Activated naive CD4-positive, alpha-beta T cell (primary cell): ENCODE data around the gene ESR2.
"Not testable (repeated sequence)": the region's sequence is repeated elsewhere in the genome, so short reads cannot be mapped to it uniquely, and the experiment has no call there.

ENCODE experiments used
- DNase-seq, 4 experiments: peaks; one replicate each; lab custom pipeline; 2025; lab: John Stamatoyannopoulos, UW

ESR2 gene

DNA sequence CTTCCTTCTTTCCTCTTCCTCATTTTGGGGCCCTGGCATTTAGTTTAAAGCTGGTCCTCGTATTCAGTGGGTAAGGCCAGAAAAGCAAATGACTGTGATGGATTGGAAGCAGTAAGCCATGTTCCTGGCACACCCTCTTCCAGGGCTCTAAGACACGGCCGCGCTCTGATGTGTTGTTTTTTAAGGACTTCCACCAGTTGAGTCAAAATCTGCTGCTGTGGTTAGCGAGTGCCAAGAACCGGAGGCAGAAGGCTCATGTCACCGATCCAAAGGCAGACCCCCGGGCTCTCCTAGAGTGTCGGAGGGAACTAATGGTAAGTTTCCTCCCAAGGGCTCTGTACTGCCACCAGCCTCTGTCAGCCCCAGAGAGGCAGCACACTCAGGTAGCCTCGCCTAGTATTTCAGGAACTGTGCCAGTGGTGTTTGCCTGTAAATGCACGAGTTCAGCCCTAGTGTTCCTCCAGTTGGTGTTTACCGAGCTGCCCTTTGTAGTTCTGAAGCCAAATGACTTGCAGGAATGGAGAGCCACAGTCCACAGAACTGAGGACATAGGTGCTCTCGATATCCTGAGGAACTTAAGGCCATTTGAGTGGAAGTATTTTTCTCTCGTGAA is 72.7 kb downstream of the ESR2 start:
- DNase-seq: no peak

DNA sequence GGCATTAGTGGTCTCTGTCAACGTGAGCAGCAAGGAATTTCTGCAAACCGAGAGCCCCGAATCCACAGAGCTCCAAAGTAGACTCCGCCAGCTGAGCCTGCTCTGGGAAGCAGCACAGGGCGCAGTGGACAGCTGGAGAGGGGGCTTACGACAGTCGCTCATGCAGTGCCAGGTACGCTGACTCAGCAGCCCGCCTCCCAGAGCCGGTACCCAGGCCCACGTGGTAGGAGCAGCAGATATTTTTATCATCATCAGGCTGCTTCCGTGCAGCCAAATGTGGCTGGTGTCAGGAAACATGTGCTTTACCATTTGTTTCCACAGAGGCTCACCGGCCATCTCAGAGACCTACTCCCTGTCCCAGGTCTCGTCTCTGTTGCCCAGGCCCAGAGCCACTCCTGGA is 73.7 kb downstream of the ESR2 start:
- no peak for DNase-seq

DNA sequence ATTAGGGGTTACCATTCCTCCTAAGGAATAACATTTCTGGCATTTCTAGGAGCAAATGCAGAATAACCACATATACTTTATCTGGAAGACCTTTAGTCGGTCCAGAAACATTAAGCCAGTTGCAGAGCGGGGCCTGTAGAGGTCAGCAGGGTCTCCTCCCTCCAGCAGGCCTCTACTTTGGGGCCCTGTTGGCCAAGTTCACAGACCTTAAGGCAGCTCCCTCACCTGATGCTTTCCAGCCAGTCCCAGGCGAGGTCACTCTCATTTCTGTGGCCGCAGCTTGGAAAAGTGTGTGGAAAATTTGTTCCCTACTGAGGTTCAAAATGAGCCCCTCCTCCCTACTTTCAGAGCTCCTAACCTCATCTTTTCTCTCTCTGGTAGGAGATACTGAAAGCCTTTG is 74.1 kb downstream of the ESR2 start:
- no peak for DNase-seq

DNA sequence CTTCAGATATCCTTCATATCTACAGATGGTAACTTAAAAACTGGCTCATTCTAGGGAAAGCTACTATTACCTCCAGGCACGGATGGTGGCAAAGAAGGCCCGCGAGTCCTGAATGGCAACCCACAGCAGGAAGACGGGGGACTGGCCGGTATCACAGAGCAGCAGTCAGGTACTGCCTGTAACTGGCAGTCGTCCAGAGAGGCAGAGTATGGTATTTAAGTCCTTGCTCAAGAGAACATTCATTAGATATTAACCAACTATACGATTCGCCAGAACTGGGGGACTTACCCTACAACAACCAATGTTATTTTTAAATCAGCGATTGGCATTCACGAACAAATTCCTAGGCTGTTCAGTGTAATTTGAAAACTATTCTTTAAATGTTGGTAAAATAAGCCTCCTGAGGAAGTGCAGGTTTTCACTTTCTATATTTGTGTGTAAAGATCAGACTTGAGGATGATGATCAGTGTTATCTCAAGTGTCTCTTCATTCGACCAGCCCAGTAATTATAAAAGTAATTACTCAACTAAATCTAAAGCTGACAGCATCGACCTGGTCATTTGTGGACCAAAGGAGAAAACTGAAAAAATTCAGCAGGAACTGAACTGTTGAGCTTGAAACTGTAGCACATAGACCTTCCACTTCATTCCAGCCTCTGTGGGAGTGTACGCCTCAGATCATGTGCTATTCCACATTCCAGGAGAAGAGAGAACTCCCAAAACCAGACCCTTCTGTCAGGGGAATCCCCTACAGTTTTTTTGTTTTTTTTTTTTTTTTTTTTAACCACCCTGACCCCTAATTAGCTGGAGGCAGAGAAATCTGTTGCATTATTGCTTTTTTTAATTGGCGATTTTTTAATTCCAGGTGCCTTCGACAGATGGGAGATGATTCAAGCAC is 75.6 kb downstream of the ESR2 start:
- DNase-seq: no peak

DNA sequence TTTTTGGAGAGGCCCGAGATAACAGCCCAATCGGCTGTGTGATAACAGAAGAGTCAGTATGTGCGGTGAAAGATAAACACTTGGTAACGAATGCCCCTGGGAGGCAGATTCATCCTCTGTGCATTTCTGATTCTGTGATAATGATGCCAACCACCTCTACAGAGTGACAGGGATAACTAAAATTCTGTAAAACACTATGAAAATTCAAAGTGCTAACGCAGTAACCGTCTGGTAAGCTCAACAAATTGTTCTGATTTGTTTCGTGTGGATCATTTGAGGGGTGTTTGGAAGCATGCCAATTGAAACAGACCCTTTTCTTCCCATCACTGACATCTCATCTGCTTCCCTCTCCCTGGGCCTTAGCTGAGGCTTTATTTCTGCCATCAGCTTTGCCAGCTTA is 76.3 kb downstream of the ESR2 start:
- DNase-seq: no peak

DNA sequence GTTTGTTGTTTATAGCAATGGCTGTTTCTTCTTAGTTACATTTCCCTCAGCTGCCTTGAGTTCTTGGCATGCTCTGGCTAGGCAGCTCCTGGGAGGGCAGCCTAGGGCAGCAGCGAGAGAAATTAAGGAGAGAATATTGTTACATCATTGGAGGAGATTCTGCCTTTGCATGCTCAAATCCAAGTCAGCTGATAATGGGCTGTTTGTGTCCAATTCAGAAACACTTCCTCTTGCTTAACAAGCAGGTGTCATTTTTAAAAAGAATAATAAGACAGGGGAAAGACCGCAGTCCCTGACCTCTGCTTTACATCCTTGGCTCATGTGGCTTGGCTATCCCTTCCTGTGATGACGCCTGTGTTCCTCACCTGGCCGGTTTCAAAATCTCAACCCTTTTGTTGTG is 76.9 kb downstream of the ESR2 start:
- DNase-seq: no peak

DNA sequence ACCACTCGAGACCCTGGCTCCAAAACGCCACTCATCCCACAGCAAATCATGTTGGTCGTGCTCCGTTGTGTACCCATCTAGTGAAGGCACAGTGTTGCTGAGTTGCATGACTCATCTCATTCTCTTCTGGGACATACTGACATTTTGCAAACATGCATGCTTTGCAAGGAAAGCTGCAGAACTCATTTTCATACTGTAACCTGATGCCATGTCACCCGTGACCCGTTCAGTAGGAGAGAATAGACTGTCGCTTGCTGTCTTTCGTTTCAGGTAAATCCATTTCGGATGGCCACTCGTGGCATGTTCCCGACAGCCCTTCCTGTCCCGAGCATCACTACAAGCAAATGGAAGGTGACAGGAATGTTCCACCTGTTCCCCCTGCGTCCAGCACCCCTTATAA is 78.2 kb downstream of the ESR2 start:
- no peak for DNase-seq

DNA sequence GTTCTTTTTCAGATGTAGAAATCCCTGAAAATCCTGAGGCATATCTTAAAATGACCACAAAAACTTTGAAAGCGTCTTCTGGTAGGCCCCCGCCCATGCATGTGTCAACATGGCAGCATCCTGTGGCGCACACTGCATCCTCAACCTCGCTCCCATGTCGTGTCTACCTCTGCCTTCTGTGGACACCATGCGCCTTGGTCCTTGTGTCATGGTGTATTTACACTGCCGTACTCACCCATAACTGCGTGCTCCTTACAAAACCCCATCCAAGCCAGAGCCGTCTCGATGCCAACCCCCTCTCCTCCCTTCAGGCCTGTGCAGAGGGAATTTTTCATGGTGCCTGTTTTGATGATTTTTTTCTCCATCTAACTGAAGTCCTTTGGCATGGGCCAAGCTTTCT is 78.9 kb downstream of the ESR2 start:
- DNase-seq: no peak

DNA sequence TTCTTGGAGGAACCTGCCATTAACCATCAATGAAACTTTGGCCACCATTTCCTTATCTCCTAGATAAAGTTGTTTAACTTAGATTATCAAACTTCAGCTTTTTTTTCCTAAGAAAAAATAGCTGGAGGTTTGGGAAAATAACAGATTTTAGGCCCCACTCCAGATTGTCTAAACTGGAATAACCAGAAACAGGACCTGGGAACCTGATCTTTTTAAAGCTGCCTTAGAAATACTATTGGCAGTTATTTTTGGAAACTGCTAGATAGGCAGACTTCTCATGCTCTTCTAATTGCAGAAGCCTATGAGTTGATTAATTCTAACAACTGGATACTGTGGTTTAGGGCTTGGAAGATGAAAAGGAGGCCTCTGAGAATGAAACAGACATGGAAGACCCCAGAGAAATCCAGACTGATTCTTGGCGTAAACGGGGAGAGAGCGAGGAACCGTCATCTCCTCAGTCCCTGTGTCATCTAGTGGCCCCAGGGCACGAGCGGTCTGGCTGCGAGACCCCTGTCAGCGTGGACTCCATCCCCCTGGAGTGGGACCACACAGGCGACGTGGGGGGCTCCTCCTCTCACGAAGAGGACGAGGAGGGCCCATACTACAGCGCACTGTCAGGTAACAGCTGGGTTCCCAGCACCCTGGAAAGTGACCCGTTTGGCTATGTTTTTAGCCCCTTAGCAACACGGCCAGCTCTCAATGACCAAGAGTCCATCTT is 80.2 kb downstream of the ESR2 start:
- no peak for DNase-seq

DNA sequence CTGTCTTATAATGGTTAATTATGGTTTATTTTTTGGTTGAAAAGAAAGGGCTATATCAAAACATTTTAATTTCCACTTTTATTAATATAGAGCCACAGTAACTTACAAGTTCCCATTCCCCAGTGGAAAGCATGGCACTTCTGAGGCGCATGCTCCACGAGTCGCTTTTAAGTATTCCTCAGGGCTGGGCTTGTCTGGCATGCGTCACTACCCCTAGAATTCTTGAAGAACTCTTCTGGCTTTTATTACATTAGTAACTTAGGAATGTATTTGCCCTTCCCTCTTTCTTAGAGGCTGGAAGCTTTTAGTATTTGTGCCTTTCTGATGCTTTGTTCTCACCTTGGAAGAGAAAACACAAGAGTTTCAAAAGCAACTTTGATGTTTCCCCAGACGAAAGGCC is 81.1 kb downstream of the ESR2 start:
- DNase-seq: no peak

DNA sequence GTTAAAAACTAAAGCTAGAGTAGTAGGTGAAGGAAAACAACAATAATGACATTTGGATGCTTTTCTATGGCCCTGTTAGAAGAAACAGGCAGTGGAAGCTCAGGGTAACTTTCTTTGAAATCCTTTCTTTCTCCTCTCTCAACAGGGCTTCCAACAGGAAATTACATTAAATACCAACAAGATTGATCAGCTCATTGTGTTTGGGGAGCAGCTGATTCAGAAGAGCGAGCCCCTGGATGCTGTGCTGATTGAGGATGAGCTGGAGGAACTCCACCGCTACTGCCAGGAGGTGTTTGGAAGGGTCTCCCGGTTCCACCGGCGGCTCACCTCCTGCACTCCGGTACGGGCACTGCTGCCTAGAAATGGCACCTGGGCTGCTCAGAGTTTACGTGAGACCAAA is 81.5 kb downstream of the ESR2 start:
- no peak for DNase-seq

DNA sequence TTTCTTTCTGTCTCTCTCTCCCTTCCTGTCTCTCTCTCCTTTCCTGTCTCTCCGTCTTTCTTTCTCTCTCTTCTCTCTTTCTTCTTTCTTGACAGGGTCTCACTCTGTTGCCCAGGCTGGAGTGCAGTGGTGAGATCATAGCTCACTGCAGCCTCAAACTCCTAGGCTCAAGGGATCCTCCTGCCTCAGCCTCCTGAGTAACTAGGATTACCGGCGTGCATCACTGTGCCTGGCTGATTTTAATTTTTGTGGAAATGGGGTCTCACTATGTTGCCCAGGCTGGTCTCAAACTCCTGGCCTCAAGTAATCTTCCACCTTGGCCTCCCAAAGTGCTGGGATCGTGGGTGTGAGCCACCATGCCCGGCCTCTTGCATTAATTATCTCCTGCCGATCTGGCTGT is 83.3 kb downstream of the ESR2 start:
- not testable (repeated sequence) for DNase-seq

DNA sequence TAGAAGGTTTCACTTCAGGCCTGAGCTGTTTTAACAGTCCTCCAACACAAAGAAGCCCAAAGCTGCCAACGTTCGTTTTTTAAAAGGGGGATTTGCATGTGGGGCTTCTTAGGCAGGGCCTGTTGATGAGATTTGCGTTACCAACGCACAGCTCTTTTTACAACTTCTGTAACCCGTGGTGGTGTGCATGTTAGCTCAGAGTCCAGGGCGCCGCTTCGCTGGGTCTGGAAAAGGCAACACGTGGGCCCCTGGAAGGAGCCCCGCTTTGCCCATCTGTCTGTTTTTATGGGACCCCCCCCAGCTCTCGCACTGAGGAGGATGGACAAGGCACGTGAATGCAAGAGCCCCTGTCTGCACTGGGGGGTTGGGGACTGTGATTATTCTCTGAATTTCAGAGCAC is 84.0 kb downstream of the ESR2 start:
- no peak for DNase-seq

DNA sequence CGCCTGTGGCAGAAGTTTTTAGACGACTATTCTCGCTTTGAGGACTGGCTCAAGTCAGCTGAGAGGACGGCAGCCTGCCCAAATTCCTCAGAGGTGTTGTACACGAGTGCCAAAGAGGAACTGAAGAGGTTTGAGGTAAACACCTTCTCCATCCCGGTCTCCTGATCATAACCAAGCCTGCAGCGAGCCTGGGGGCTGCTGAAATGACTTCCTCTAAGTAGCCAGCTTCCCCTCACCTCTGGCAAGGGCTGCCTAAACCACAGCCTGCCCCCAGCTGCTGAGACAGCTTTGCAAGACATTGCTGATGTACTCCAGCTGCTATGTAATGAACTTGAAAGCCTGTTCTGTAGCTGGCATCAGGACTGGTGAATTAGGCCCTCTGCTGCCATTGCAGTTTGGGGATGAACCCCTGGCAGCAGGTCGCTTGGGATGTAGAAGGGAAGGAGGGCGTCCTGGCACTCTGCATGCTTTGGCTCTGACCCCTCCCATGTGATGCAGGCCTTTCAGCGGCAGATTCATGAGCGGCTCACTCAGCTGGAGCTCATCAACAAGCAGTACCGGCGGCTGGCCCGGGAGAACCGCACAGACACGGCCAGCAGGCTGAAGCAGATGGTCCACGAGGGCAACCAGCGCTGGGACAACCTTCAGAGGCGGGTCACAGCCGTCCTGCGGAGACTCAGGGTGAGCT is 84.6 kb downstream of the ESR2 start:
- DNase-seq: no peak

DNA sequence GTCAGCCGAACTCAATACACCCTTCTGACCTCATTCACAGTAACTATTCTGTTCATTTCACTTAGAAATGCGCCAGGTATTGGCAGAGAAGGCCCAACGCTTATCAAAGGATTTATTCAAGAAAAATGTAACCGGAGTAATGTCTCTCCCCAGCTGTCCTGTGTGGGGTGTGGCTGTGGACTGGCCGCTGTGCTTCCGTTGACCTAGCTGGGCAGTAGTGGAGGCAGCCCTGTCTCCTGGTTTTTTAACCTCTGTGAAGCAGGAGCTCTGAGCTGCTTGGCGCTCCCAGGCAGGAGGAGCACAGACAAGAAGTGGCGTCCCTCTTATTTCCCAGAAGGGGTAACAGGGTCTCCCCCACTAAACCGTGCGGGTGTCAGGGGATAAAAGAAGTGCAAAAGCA is 85.2 kb downstream of the ESR2 start:
- no peak for DNase-seq

DNA sequence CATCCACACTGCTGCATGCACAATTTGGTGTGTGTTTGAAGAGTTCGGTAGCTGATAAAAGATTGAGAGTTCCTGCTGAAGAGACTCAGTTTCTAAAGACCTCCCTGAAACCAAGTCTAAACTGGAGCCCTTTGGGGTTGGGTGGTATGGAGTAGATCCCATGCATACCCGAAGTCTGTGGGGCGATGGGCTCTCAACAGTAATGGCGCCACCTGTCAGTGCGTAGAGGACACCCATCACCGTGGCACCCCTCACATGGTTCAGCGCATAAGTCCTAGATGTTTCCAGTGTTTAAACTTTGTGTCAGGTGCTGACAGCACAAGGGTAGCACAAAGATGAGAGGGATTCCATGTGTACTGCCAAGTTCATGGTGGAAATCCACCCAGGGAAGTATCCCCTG is 85.9 kb downstream of the ESR2 start:
- no peak for DNase-seq

DNA sequence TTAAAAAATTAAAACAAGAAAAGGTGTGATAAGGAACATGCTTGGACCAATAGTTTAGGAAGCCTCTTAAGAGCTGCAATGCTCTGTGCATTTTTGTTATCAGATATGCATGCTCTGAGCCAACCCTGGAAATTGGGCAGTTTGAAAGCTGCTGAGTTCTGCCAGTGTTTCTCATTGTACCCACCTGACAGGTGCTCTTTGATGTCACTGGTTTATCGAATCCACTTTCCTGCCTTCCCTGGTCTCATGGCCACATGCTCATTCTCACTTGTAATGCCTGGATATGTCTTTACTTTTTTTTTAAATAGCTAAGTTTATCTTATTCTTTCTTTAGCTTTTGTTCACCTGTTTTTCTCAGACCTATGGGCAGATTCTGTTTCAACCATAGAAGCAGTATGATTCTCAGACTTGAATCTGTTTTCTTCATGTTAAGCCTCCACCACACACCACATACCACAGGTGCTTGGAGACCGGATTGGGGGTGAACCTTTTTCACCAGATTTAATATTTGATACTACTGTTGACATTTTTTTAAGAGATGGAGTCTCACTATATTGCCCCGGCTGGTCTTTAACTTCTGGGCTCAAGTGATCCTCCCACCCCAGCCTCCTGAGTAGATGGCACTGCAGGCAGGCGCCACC is 90.7 kb downstream of the ESR2 start:
- DNase-seq: no peak

DNA sequence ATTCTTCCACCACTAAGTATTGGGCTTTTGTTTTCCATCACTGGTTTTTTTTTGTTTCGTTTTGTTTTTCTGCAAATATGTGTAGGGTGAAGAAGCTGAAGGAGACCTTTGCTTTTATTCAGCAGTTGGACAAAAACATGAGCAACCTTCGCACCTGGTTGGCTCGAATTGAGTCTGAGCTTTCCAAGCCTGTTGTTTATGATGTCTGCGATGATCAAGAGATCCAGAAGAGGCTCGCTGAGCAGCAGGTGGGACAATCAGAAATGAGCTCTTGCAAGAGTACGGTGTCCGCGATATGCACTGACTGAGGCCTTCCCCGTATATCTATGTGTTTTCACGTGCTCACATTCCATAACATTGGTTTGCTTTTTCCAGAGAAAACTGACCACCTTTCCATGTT is 91.5 kb downstream of the ESR2 start:
- no peak for DNase-seq

DNA sequence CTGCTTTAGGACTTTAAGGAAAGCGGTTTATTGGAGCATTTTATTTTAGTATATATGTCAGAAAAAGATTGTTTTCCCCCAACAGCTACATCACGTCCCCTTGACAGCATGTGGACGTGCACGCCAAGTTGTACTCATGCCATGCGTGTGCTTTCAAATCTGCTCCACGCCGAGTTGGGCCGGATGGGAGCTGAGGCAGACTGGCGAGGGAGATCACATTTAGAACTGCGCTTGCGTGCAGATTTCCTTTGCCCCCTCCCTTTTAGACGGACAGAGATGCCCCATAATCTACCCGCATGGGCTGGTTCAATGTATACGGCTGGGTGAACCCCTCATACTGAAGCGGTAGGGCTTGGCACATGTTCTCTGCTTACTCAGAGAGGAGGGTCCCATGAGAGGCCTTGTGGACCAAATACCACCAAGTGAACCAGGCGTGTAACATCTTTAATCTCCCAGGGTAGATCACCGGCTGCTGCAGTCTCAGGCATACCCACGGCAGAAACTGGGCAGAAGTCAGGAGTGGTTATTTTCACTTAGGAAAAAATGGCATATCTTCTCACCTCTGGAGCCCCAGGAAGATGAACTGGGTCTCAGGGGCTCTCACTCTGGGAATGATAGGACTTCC is 92.1 kb downstream of the ESR2 start:
- DNase-seq: no peak

DNA sequence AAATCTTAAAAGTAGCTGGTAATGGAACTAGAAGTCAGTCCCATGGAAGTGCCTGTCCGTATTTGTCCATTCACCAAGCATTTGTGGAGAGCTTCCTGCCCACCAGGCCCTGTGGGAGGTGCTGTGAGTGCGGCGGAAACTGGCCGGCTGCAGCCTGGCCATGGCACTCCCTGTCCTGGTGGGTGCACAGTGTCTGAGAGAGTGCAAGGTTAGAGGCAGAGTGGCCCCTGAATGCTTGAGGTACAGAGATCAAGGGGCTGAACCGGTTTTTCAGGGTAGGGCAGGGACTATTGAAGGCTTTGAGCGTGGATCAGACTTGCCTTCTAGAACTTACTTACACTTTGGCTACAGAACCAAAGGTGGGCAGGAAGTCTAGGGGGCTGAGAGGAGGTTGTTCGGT is 92.9 kb downstream of the ESR2 start:
- DNase-seq: no peak

DNA sequence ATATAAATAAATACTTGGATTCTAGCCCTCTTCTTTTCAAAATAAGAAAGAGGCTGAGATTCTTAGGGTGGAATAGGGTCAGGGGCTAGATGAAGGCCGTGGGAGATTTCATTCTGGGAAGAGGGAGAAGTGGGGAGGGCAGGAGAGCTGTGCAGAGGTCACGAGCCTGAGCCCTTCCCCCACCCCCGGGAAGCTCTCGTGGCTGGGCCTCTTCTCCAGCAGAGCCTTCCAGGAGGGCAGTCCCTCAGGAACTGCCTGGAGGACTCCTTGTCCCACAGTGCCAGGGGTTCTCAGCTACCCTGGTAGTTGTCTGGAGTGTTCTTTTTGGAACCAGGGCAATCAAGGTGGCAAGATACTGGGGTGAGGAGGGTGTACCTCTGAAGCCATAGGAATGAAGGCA is 94.0 kb downstream of the ESR2 start:
- DNase-seq: no peak

DNA sequence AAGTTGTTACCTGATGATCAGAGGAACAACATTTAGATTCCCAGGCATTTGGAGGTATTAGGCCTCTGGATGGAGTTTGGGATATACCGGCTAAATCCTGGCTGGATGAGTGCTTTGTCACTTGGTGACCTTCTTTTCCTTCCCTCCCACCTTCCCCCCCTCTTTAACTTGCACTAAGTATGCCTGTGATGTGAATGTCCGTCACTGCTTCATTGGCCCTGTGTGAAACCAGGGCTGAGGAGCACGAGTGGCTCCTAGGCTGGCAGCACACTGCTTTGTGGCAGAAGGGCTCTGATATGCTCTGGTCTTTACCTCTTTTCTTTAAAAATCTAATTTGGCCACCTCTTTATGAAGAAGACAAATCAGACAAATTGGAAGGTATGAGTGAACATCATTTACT is 95.7 kb downstream of the ESR2 start:
- no peak for DNase-seq
